Left lobe of liver (tissue), 2 donors: ENCODE results near the gene PFKP. TPM values are rescaled to one million over a fixed set of nuclear protein-coding genes. Genes with fewer than 3 reads are reported as not detected.

Experiments
- ATAC-seq: fragments of 200-7000 bp; cut with Tn5 transposase; one replicate; pipeline ENCODE4 v1.9.1; 2020; ENCODE audit warnings: mild to moderate bottlenecking, moderate library complexity
- DNase-seq: peaks from one replicate; pipeline ENCODE4 v3.0.0-alpha.2; 2020; ENCODE audit warnings: low spot score
- total RNA-seq: library from RNA; stranded (reverse); gene quantifications from one replicate; pipeline ENCODE4 v1.2.1, GENCODE V29; 2021
- donor health status: DM: no; HTN: no; CAD: no; lungs with moderate emphysema.
- donor health status: DM: no; HTN: yes; CAD: no.

Gene PFKP
- total RNA-seq, 1 donor from 2014 or later = 4.3 TPM

DNA sequence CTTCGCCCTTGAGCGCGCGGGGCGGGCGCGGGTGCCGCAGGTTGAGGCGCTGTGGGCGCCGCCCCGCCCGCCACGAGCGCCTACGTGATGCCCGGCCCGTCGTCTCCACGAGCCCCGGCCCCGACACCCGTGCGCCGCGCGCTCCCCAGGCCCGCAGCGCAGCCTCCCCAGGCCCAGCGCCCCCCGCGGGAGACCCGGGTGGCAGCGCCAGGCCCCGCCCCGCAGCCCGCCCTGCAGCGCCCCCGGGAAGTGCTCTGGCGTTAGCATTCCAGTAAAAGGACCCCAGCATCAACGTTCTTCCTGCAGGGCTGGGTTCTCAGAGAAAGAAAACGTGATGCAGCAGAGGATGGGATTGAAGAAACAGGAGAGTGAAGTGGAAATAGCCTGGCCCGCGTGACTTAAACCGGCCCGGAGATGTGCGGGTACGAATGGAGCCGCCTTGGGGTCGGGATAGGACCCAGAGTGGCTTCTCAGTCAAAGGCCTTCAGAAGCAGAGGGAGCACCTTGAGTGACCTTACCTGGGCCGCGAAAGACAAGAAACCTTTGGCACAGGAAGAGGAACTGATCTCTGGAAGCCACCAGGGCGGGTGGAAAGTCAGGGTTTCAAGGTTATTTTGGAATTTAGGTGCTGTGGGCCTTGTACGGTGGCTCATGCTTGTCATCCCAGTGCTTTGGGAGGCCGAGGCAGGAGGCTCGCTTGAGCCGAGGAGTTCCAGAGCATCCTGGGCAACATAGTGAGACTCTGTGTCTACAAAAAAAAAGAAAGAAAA is 1.8 kb downstream of the PFKP start:
- peak; percentile 9 for ATAC-seq

DNA sequence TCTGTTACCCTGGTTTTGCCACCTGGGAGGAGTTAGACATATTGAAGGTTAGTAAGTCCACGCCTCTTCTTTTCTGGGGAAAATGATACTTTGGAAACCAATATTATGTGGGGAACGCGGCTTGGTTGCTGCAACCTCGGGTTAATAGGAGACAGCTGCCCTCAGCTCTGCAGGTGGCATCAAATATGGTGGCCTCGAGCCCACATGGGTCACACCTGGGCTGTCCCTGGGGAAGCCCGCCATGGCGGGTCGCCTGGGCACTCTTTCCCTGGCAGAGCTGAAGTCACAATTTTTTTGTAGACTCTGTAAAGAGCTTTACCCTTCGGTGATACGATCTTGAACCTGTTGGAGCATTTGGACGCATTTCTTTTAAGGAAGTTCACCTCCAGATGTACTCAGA is 2.5 kb downstream of the PFKP start:
- no peak for DNase-seq
- no peak for ATAC-seq

More for the DNA sequence above, 1.8 kb downstream of the PFKP start:
- DNase-seq = no peak

DNA sequence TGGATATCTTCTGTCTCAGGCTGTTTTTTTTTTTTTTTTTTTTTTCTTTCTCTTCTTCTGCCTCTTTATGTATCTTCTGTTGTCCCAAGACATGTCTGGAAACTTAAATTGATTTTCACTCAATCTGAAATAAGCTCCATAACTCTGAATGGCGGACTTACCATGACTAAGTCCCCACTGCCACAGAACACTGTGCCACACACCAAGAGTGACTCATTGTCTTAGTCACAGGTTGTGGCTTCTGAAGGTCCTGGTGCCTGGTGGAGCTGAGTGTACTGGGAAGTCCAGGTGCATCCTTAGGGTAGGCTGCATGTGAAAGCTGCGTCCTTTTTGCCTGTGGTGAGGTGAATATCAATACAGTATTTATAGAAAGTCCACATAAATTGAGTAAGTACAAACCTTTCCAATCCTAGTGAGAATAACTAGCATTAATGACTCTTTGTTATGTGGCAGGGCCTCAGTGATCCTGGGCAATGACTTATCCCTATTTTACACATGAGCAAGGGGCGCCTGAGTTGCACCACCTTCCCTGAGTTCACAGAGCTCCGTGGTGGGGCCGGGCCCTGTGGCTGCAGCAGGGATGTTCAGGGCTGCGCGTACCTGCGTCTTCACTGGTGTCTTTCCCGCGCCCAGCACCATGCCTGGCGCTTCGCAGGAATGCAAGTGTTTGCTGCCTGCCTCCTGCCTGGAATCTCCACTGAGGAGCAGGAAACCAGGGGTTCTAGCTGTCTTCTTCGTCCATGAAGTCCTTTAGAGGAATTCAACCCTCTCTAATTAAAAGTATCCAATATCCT is 4.3 kb downstream of the PFKP start:
- DNase-seq (no peak), ATAC-seq (no peak)

DNA sequence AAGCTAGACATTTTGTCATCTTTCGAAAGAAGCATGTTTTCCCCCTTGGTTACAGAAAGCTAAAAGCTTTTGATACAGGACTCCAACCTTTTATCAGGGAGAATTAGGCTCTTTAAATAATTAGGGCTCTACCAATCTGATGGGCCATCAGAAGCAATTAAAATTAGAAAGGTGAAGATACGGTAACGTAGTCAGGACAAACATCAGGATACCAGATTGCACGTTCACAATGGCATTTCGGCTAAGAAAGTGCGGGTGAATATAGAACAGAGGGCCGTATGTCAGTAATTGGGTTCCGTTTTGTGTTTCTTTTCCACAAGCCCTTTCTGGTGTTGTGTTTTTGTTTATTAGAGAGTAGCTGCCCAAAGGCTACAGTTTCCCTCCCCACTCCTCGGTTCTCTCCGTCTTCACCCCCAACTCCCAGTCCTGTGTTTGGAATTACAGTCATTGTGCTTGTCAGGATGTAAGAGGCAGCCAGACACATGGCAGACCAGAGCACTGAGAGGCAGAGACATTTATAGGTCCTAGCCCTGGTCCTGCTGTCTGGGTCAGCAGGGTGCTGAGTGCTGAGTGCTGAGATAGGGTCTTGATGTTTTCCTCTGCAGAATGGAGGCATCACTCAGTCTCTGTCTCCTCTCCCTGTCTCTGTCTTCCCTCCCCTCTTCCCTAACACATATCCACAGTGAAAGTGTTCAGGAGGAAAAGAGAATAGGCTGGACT is 5.5 kb downstream of the PFKP start:
- DNase-seq (no peak), ATAC-seq (no peak)

DNA sequence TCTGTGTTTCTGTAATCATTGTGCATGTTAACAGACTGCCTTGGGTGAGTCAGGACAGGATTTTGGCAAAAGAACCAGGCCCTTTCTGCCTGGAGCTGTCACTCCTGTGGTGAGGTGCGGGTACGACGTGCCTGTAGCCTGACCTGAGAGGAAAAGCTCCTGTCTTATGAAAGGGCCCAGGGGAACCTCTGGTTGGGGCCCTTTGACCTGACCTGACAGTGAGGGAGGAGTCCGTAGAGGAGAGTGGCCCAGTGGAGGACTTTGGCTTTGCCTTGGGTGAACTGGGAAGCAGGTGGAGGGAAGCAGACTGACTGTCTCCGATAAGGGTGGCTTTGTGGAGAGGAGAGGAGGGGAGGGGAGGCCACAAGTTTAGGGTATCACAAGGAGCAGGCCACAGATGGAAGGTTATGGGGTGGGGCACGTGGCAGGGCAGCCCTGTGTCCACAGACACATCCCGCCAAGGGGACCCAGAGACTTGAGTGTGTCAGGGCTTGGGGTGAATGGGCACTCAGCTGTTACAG is 6.9 kb downstream of the PFKP start:
- ATAC-seq (peak; percentile 66), DNase-seq (peak; percentile 36)

GRCh38 chr10:3074985-3075600 is 7.7 kb downstream of the PFKP start:
- no peak for ATAC-seq
- DNase-seq = peak; percentile 8

- DNase-seq (peak; percentile 32), ATAC-seq (no peak)
These were observed 8.8 kb downstream of the PFKP start for GRCh38 chr10:3076138-3076537.

DNA sequence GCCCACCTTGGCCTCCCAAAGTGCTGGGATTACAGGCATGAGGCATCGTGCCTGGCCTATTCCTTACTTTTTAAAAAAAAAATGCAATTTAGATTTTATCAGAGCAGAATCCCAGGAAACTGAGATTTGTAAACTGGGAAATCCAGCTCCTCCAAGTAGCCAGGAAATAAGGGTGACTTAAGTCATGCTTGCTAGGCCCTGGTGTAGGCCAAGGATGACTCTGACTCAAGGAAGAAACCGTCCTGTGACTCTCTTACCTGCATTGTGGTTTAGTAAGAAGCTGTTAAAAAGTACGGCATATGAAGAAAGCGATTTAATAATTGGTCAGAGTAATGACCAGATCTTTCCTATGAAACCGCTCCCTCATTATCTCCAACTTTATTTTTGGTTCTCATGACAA is 10.2 kb downstream of the PFKP start:
- DNase-seq = no peak
- no peak for ATAC-seq

- DNase-seq (no peak), ATAC-seq (no peak)
These were observed 10.7 kb downstream of the PFKP start for GRCh38 chr10:3077940-3078630.

- DNase-seq (no peak), ATAC-seq (no peak)
These were observed 14.1 kb downstream of the PFKP start for GRCh38 chr10:3081383-3081981.

GRCh38 chr10:3082290-3082689 is 14.9 kb downstream of the PFKP start:
- DNase-seq (no peak), ATAC-seq (no peak)

DNA sequence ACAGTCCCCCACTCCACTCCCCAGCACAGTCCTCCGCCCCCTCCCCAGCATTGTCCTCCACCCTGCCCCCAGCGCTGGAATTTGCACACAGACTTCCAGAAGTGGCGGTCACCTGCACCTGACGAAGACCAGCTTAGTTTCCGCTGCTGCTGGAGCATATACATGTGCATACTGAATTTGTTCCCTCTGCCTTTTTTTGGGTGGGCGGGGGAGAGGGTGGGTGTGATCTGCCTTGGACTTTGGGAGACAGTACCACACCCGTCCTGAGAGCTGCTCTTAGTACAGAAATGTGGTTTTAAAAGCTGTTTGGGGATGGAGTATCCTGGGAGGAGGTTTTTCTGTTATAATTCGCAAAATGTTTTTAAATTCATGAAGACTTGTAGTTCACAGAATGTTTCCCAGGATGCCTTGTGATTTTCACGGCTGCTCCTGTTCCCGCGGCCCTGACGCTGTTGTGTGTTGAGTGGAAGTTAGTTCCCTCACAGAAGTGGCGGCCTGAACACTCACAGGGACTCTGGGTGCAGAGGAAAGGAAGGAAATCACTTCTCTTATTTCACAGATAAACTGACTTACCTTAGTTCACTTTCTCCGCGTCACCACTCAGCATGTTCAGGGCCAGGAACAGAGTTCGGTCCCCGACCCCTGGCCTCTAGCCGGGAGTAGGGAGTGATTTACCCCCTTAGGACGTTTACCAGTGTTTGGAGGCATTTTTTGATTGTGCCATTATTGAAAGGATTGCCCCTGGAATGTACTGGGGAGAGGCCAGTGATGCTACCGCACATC is 18.6 kb downstream of the PFKP start:
- DNase-seq = no peak
- no peak for ATAC-seq

DNA sequence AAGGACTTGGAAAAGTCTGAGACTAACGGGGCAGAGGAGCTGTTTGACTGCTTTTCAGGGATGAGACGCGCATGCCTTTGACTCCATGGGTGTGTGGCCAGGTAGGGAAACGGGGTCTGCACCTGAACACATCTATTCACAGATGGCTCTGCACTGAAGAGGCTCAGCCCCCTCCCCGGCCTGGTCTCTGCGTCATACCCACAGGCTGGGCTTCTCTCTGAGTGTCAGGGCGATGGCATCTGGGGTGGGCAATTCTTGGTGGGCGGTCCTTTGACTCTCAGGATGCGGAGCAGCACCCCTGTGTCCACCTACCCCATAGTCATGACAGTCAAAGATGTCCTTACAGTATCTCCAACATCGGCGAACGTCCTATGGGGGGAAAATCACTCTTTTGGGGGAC is 23.0 kb downstream of the PFKP start:
- no peak for DNase-seq
- no peak for ATAC-seq

GRCh38 chr10:3090914-3091787 is 23.8 kb downstream of the PFKP start:
- DNase-seq (no peak), ATAC-seq (peak; percentile 65)

- ATAC-seq (no peak), DNase-seq (no peak)
These were observed 24.6 kb downstream of the PFKP start for GRCh38 chr10:3091921-3092320.

GRCh38 chr10:3093996-3094395 is 26.6 kb downstream of the PFKP start:
- ATAC-seq (no peak), DNase-seq (no peak)

DNA sequence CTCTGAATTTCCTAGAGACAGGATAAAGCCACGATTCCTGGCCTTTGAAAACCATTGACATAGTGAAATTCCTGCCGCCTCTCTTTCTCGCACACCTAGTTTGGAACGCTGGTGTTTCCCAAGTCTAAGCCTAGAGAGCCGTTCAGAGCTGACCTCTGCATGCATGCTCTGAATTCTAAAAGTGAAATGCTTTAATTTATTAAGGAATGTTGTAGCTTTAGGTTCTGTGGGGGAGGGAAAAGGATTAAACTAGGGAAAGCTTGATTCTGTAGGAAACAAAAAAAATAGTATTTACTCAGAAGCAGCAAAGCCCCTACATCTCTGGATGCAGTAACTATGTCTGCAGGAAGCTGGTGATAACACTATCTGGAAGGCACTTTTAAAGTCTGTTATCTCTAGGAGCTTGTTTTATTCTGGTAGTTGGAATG is 27.3 kb downstream of the PFKP start:
- ATAC-seq (no peak), DNase-seq (no peak)
